HepG2 (cell line): ENCODE data around the gene HMGN4. TPM values are rescaled to one million over a fixed set of nuclear protein-coding genes. Genes with fewer than 3 reads are reported as not detected.

Experiments
- ATAC-seq: fragments of 200-7000 bp; cut with Tn5 transposase; 3 replicates; pipeline ENCODE4 v1.9.1; 2020; ENCODE audit warnings: mild to moderate bottlenecking, moderate library complexity
- BruUV-seq: library from RNA; stranded (reverse); fragments of 400-500 nt; replicated peaks from 2 replicates; lab custom pipeline; 2021; lab: Mats Ljungman, UMichigan
- CTCF ChIA-PET: fragments of 300-600 bp; formaldehyde crosslinking; extraction: SDS; loops from one replicate; lab custom pipeline; 2021; ENCODE audit warnings: low total read pairs, inconsistent platforms, low intra/inter-chr PET ratio; lab: Yijun Ruan, JAX
- POLR2A ChIA-PET: fragments of 350-600 bp; sonication (Branson Sonifier 250); formaldehyde crosslinking; loops from one replicate; lab custom pipeline; 2020; ENCODE audit warnings: antibody characterized with exemption, inconsistent platforms; lab: Yijun Ruan, JAX
- DNase-seq: peaks from one replicate; pipeline ENCODE4 v3.0.0-alpha.2; 2015; ENCODE audit warnings: low spot score
- FAIRE-seq: peaks from 3 replicates; lab custom pipeline; 2011; peaks lifted over from hg19 to GRCh38; lab: Jason Lieb, UNC
- H2AFZ ChIP-seq: one replicate; pipeline ENCODE4 v1.6.1; 2011; ENCODE audit warnings: low read length, inconsistent platforms
- H3K27ac ChIP-seq: fragments of 300-600 bp; 3 replicates; pipeline ENCODE4 v1.8.0; 2011; ENCODE audit warnings: mixed run types, mild to moderate bottlenecking, mixed read lengths, low read length, inconsistent platforms; ENCODE audit not compliant: insufficient read depth; ENCODE audit errors: extremely low read length
- H3K27me3 ChIP-seq, 2 experiments: fragments of 200-600 bp in 1 of 2; 2 replicates in 1 of 2; 3 replicates in 1 of 2; pipeline versions ENCODE4 v1.6.0 to v1.8.0; 2011; ENCODE audit warnings: low read length in 2 of 2, mild to moderate bottlenecking in 2 of 2, moderate library complexity in 2 of 2, inconsistent platforms in 1 of 2; ENCODE audit not compliant: insufficient read depth in 2 of 2, control insufficient read depth in 1 of 2
- H3K36me3 ChIP-seq, 2 experiments: fragments of 200-600 bp in 1 of 2; replicated peaks in 1 of 2; 2 replicates in 1 of 2; 3 replicates in 1 of 2; pipeline versions ENCODE4 v1.5.1 to v1.8.0; 2011; ENCODE audit warnings: low read length in 2 of 2, inconsistent platforms in 1 of 2; ENCODE audit not compliant: insufficient read depth in 2 of 2, control insufficient read depth in 1 of 2
- H3K4me1 ChIP-seq: 2 replicates; pipeline ENCODE4 v1.5.1; 2012; ENCODE audit warnings: low read length, inconsistent platforms; ENCODE audit not compliant: insufficient read depth
- H3K4me2 ChIP-seq: 2 replicates; pipeline ENCODE4 v1.6.0; 2011; ENCODE audit warnings: low read depth, low read length, inconsistent platforms
- H3K4me3 ChIP-seq, 3 experiments: fragments of 200-600 bp in 1 of 3; sonication (generic), shearing (Covaris generic) in 1 of 3; replicated peaks in 1 of 3; 2 replicates each; pipeline ENCODE4 v1.5.1; 2011 to 2016; ENCODE audit warnings: low read length in 3 of 3, inconsistent platforms in 2 of 3, low read depth in 2 of 3, mild to moderate bottlenecking in 2 of 3, control low read depth in 1 of 3, mixed read lengths in 1 of 3; ENCODE audit not compliant: insufficient read depth in 1 of 3
- H3K79me2 ChIP-seq: one replicate; pipeline ENCODE4 v1.6.1; 2011; ENCODE audit warnings: low read length, inconsistent platforms; ENCODE audit not compliant: insufficient read depth
- H3K9ac ChIP-seq: 2 replicates; pipeline ENCODE4 v1.6.0; 2011; ENCODE audit warnings: mild to moderate bottlenecking, low read depth, low read length, inconsistent platforms; ENCODE audit not compliant: insufficient read depth
- H3K9me3 ChIP-seq: 2 replicates; pipeline ENCODE4 v1.5.1; 2012; ENCODE audit warnings: mild to moderate bottlenecking, low read length
- H4K20me1 ChIP-seq: 2 replicates; pipeline ENCODE4 v1.6.0; 2011; ENCODE audit warnings: inconsistent platforms, mild to moderate bottlenecking, low read length, moderate library complexity; ENCODE audit not compliant: insufficient read depth
- AFF4 ChIP-seq: sonication (generic); formaldehyde crosslinking; IDR thresholded peaks from 2 replicates; pipeline ENCODE4 v1.4.0; 2020; ENCODE audit warnings: missing genetic modification reagents
- DPF2 ChIP-seq: sonication (generic); formaldehyde crosslinking; IDR thresholded peaks from 2 replicates; pipeline ENCODE4 v1.4.0; 2020; ENCODE audit warnings: mild to moderate bottlenecking, low read depth, missing genetic modification reagents, borderline replicate concordance
- FLYWCH1 ChIP-seq: sonication (generic); formaldehyde crosslinking; IDR thresholded peaks from 2 replicates; pipeline ENCODE4 v1.8.1; 2023; ENCODE audit warnings: mild to moderate bottlenecking, missing genetic modification reagents
- KAT2B ChIP-seq: fragments of 150-350 bp; IDR thresholded peaks from 2 replicates; pipeline ENCODE4 v1.6.1; 2014; ENCODE audit warnings: low read depth, low read length, borderline replicate concordance
- KAT7 ChIP-seq: IDR thresholded peaks from 2 replicates; pipeline ENCODE4 v1.6.1; 2018; ENCODE audit warnings: borderline replicate concordance, missing compliant biosample characterization
- MTF2 ChIP-seq: sonication (generic); formaldehyde crosslinking; IDR thresholded peaks from 2 replicates; pipeline ENCODE4 v1.5.0; 2020; ENCODE audit warnings: missing genetic modification reagents, borderline replicate concordance
- NR2F2 ChIP-seq: IDR thresholded peaks from 2 replicates; pipeline ENCODE4 v1.6.1; 2012; ENCODE audit warnings: low read depth, inconsistent platforms, borderline replicate concordance
- SRY ChIP-seq: sonication (generic); formaldehyde crosslinking; IDR thresholded peaks from 2 replicates; pipeline ENCODE4 v1.8.0; 2022; ENCODE audit warnings: mild to moderate bottlenecking, missing genetic modification reagents
- THAP11 ChIP-seq: IDR thresholded peaks from 2 replicates; pipeline ENCODE4 v1.6.1; 2016; ENCODE audit warnings: missing biosample characterization, missing genetic modification reagents
- ZNF12 ChIP-seq: sonication (generic); formaldehyde crosslinking; IDR thresholded peaks from 2 replicates; pipeline ENCODE4 v1.5.0; 2020; ENCODE audit warnings: missing genetic modification reagents
- ZNF326 ChIP-seq: sonication (generic); formaldehyde crosslinking; IDR thresholded peaks from 2 replicates; pipeline ENCODE4 v1.4.0; 2020; ENCODE audit warnings: missing genetic modification reagents, borderline replicate concordance
- ZNF530 ChIP-seq: sonication (generic); formaldehyde crosslinking; IDR thresholded peaks from 2 replicates; pipeline ENCODE4 v1.5.0; 2020; ENCODE audit warnings: low read depth, mild to moderate bottlenecking, missing genetic modification reagents
- ZNF629 ChIP-seq: sonication (generic); formaldehyde crosslinking; conservative IDR thresholded peaks from 2 replicates; pipeline ENCODE4 v1.5.0; 2020; ENCODE audit warnings: missing genetic modification reagents
- ZNF761 ChIP-seq: sonication (generic); formaldehyde crosslinking; conservative IDR thresholded peaks from 2 replicates; pipeline ENCODE4 v1.4.0; 2020; ENCODE audit warnings: mild to moderate bottlenecking, missing genetic modification reagents
- ZNF878 ChIP-seq: sonication (generic); formaldehyde crosslinking; IDR thresholded peaks from 2 replicates; pipeline ENCODE4 v1.8.1; 2023; ENCODE audit warnings: mild to moderate bottlenecking, missing genetic modification reagents, moderate library complexity
- WGBS: methylation state at CpG from one replicate; pipeline ENCODE4 v1.1.6; 2017; ENCODE audit warnings: low lambda C conversion rate; 5-methylcytosine and 5-hydroxymethylcytosine counted together
- in situ Hi-C: cut with HindIII; loops from 2 replicates; pipeline ENCODE4 v1.10.0; 2017; ENCODE audit warnings: low pct_unique_long_range_greater_than_20kb; ENCODE audit not compliant: extremely low pct_ligation_motif_present
- intact Hi-C: fragments of 100-400 bp; cut with micrococcal nuclease; formaldehyde crosslinking; loops from one replicate; pipeline ENCODE4 v1.10.0; 2022; ENCODE audit not compliant: unreplicated experiment
- polyA plus RNA-seq, 8 experiments: library from polyadenylated mRNA; depleted of rRNA in 3 of 8; stranded (reverse) in 7 of 8; unstranded in 1 of 8; fragments of >200 nt; fragmentation: Illumina TruSeq in 4 of 8; extraction: Trizol in 4 of 8; gene quantifications; 2 replicates each; pipeline versions ENCODE4 v1.2.1 to v1.2.3, GENCODE V29; 2011 to 2016; ENCODE audit warnings: low read depth in 4 of 8, missing spikeins in 1 of 8, mixed read lengths in 1 of 8; ENCODE audit not compliant: insufficient read depth in 1 of 8
- total RNA-seq, 5 experiments: library from RNA; depleted of rRNA; stranded (reverse); fragments of >200 nt; fragmentation: Illumina TruSeq; extraction: Trizol; gene quantifications; 2 replicates each; pipeline ENCODE4 v1.2.3, GENCODE V29; 2016; ENCODE audit warnings: low read depth in 1 of 5
- TF ChIP-seq, protein P1 (sequence below): sonication (generic); formaldehyde crosslinking; IDR thresholded peaks from 2 replicates; pipeline ENCODE4 v1.4.0; 2020; ENCODE audit warnings: missing genetic modification reagents, mild to moderate bottlenecking, borderline replicate concordance

Gene HMGN4
- total and polyA plus RNA-seq, 2 of the 13 experiments (the other 11 are each of a cell fraction or from before 2014, with no cell fraction given): 39.9 to 52.1 TPM

GRCh38 chr6:26532699-26533531 is 5.3 kb upstream of the HMGN4 start:
- WGBS: under 1% methylated on average over 28 of the region's 28 CpGs
- H3K79me2 ChIP-seq: no peaks in the 10 kb centered on the region
- peak; percentile 37 for FAIRE-seq
- no TSS peak for BruUV-seq
- no peaks in the 10 kb centered on the region for H3K9me3 ChIP-seq
- peak overlapping the region; percentile 67 to 78 (median 77) for H3K4me3 ChIP-seq
- CTCF ChIA-PET: no interaction called here
- peak overlapping the region; percentile 62 for H3K9ac ChIP-seq
- no peaks in the 10 kb centered on the region for H3K27me3 ChIP-seq
- intact Hi-C loops (loop anchor here (1.0 to 10.0 kb wide), 3 partner anchors 12 to 508 kb away; a partner anchor contains a TSS), in situ Hi-C loops (no loop called here)
- DNase-seq: peak; percentile 91
- ATAC-seq: peak; percentile 47
- H3K4me1 ChIP-seq: peaks cover 37% of the 10 kb centered on the region
- no peaks in the 10 kb centered on the region for H3K36me3 ChIP-seq
- peak overlapping the region; percentile 91 for H3K4me2 ChIP-seq
- POLR2A ChIA-PET: interaction anchor here (0.7 to 2.6 kb wide), 11 partner anchors 10 to 191 kb away, joined by 3 to 12 read pairs (median 4); partner anchors contain the start of gene BTN3A3
- H4K20me1 ChIP-seq: no peaks in the 10 kb centered on the region
- H3K27ac ChIP-seq: peak overlapping the region; percentile 56
- H2AFZ ChIP-seq: peak overlapping the region; percentile 94
- TF ChIP-seq AFF4 (CRISPR knock-in tag) (no peak), NR2F2 (peak; percentile 77; the same call in 1 of the 2 replicates), ZNF326 (CRISPR knock-in tag) (no peak), ZNF12 (CRISPR knock-in tag) (no peak; the same call in 1 of the 2 replicates), DPF2 (CRISPR knock-in tag) (no peak), THAP11 (CRISPR knock-in tag) (peak; percentile 82), ZNF629 (CRISPR knock-in tag) (0 out of 2 replicates have a peak, but pooled peaks have one; percentile 36), MTF2 (CRISPR knock-in tag) (0 out of 2 replicates have a peak, but pooled peaks have one; percentile 22), KAT2B (no peak), ZNF878 (CRISPR knock-in tag) (peak; percentile 84; the same call in 1 of the 2 replicates), FLYWCH1 (CRISPR knock-in tag) (no peak), ZNF761 (CRISPR knock-in tag) (no peak), KAT7 (CRISPR knock-in tag) (peak; percentile 88), SRY (CRISPR knock-in tag) (no peak), ZNF530 (CRISPR knock-in tag) (no peak)
- TF ChIP-seq, protein P1, sequence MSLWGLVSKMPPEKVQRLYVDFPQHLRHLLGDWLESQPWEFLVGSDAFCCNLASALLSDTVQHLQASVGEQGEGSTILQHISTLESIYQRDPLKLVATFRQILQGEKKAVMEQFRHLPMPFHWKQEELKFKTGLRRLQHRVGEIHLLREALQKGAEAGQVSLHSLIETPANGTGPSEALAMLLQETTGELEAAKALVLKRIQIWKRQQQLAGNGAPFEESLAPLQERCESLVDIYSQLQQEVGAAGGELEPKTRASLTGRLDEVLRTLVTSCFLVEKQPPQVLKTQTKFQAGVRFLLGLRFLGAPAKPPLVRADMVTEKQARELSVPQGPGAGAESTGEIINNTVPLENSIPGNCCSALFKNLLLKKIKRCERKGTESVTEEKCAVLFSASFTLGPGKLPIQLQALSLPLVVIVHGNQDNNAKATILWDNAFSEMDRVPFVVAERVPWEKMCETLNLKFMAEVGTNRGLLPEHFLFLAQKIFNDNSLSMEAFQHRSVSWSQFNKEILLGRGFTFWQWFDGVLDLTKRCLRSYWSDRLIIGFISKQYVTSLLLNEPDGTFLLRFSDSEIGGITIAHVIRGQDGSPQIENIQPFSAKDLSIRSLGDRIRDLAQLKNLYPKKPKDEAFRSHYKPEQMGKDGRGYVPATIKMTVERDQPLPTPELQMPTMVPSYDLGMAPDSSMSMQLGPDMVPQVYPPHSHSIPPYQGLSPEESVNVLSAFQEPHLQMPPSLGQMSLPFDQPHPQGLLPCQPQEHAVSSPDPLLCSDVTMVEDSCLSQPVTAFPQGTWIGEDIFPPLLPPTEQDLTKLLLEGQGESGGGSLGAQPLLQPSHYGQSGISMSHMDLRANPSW (CRISPR knock-in tag): no peak
